GM12891 (cell line): ENCODE data around the gene SMG6.

Source experiments
- PAX5 ChIP-seq: IDR thresholded peaks from 2 replicates; pipeline ENCODE4 v1.6.1; 2011; ENCODE audit warnings: low read length, moderate library complexity, mild to moderate bottlenecking; ENCODE audit not compliant: insufficient read depth, severe bottlenecking
- POLR2A ChIP-seq: IDR thresholded peaks from 2 replicates; pipeline ENCODE4 v1.6.1; 2011; ENCODE audit warnings: low read depth, low read length, control low read depth
- POLR2AphosphoS5 ChIP-seq: IDR thresholded peaks from 2 replicates; pipeline ENCODE4 v1.6.1; 2011; ENCODE audit warnings: low read depth, low read length, control low read depth
- POU2F2 ChIP-seq: IDR thresholded peaks from 2 replicates; pipeline ENCODE4 v1.6.1; 2011; ENCODE audit warnings: low read depth, mild to moderate bottlenecking, control low read depth, low read length, moderate library complexity
- SPI1 ChIP-seq: IDR thresholded peaks from 2 replicates; pipeline ENCODE4 v1.6.1; 2011; ENCODE audit warnings: low read depth, low read length, control low read depth
- TAF1 ChIP-seq: IDR thresholded peaks from 2 replicates; pipeline ENCODE4 v1.6.1; 2011; ENCODE audit warnings: low read depth, low read length, control low read depth

GRCh38 chr17:2335726-2336214 lies 32.2 kb upstream of the SMG6 start:
- no peak for TF ChIP-seq POLR2A
- TF ChIP-seq POLR2AphosphoS5: no peak
- no peak for TF ChIP-seq TAF1
- no peak for TF ChIP-seq PAX5
- no peak for TF ChIP-seq SPI1
- TF ChIP-seq POU2F2: no peak
